H1 (cell line): ENCODE data around the gene IFT20. TPM values are rescaled to one million over a fixed set of nuclear protein-coding genes. Genes with fewer than 3 reads are reported as not detected.
A peak's percentile ranks its signal among the peaks of the same experiment; 100 is the strongest.

Source experiments
- ASH2L ChIP-seq: fragments of 200-600, 300-600 bp; sonication (generic); IDR thresholded peaks from one replicate; pipeline ENCODE4 v1.7.1; 2017; ENCODE audit warnings: low read length
- ATF3 ChIP-seq: IDR thresholded peaks from 2 replicates; pipeline ENCODE4 v1.6.1; 2011; ENCODE audit warnings: low read depth, mild to moderate bottlenecking, low read length; ENCODE audit not compliant: insufficient read depth
- BACH1 ChIP-seq: IDR thresholded peaks from 2 replicates; pipeline ENCODE4 v1.6.1; 2012; ENCODE audit warnings: low read length, improper control_type of control experiment
- BRCA1 ChIP-seq: IDR thresholded peaks from 2 replicates; pipeline ENCODE4 v1.6.1; 2012; ENCODE audit warnings: low read depth, low read length, improper control_type of control experiment
- CBX5 ChIP-seq: fragments of 300-800, 300-1000 bp; sonication (generic); IDR thresholded peaks from 2 replicates; pipeline ENCODE4 v1.7.1; 2016; ENCODE audit warnings: antibody characterized with exemption, low read length, low read depth
- CBX8 ChIP-seq: fragments of 300-800, 300-1000 bp; sonication (generic); IDR thresholded peaks from 2 replicates; pipeline ENCODE4 v1.7.1; 2016; ENCODE audit warnings: low read depth, low read length, borderline replicate concordance
- CREB1 ChIP-seq: IDR thresholded peaks from 2 replicates; pipeline ENCODE4 v1.6.1; 2012; ENCODE audit warnings: inconsistent platforms
- EGR1 ChIP-seq: IDR thresholded peaks from 2 replicates; pipeline ENCODE4 v1.6.1; 2011; ENCODE audit warnings: low read depth, low read length, borderline replicate concordance
- GTF2F1 ChIP-seq: IDR thresholded peaks from 2 replicates; pipeline ENCODE4 v1.6.1; 2012; ENCODE audit warnings: low read depth, low read length, improper control_type of control experiment, borderline replicate concordance
- HDAC2 ChIP-seq, 2 experiments: fragments of 300-600 bp in 1 of 2; sonication (generic) in 1 of 2; IDR thresholded peaks; 2 replicates each; pipeline ENCODE4 v1.6.1; 2011 to 2012; ENCODE audit warnings: low read depth in 2 of 2, low read length in 2 of 2, mild to moderate bottlenecking in 2 of 2, moderate library complexity in 2 of 2, borderline replicate concordance in 1 of 2, inconsistent platforms in 1 of 2
- KDM4A ChIP-seq: IDR thresholded peaks from one replicate; pipeline ENCODE4 v1.7.1; 2012; ENCODE audit warnings: low read depth, mild to moderate bottlenecking, moderate library complexity, low read length, inconsistent platforms; ENCODE audit not compliant: severe bottlenecking
- NANOG ChIP-seq: IDR thresholded peaks from 2 replicates; pipeline ENCODE4 v1.6.1; 2011; ENCODE audit warnings: low read length, low read depth, mild to moderate bottlenecking, inconsistent platforms; ENCODE audit not compliant: insufficient read depth, poor library complexity, severe bottlenecking
- PHF8 ChIP-seq: fragments of 200-600 bp; sonication (generic); conservative IDR thresholded peaks from 2 replicates; pipeline ENCODE4 v1.7.1; 2012; ENCODE audit warnings: low read depth, mild to moderate bottlenecking, inconsistent platforms, low read length, moderate library complexity
- RFX5 ChIP-seq: IDR thresholded peaks from 2 replicates; pipeline ENCODE4 v1.6.1; 2011; ENCODE audit warnings: low read depth, low read length, improper control_type of control experiment, borderline replicate concordance
- SIRT6 ChIP-seq: IDR thresholded peaks from one replicate; pipeline ENCODE4 v1.7.1; 2012; ENCODE audit warnings: low read length, inconsistent platforms
- SIX5 ChIP-seq: IDR thresholded peaks from 2 replicates; pipeline ENCODE4 v1.6.1; 2011; ENCODE audit warnings: mild to moderate bottlenecking, low read depth, low read length
- SP2 ChIP-seq: IDR thresholded peaks from 2 replicates; pipeline ENCODE4 v1.6.1; 2012; ENCODE audit warnings: mild to moderate bottlenecking, low read length, inconsistent platforms
- SUZ12 ChIP-seq: fragments of 200-600 bp; sonication (generic); IDR thresholded peaks from 2 replicates; pipeline ENCODE4 v1.6.1; 2012; ENCODE audit warnings: mild to moderate bottlenecking, inconsistent platforms, low read length, moderate library complexity, mixed read lengths
- TAF1 ChIP-seq: IDR thresholded peaks from 2 replicates; pipeline ENCODE4 v1.6.1; 2011; ENCODE audit warnings: mild to moderate bottlenecking, low read depth, low read length
- USF2 ChIP-seq: IDR thresholded peaks from 2 replicates; pipeline ENCODE4 v1.6.1; 2011; ENCODE audit warnings: low read length, improper control_type of control experiment
- ZNF274 ChIP-seq: IDR thresholded peaks from 2 replicates; pipeline ENCODE4 v1.7.0; 2012; ENCODE audit warnings: low read length, borderline replicate concordance; ENCODE audit errors: extremely low read depth
- polyA plus RNA-seq, 7 experiments: library from polyadenylated mRNA; depleted of rRNA in 3 of 7; stranded (reverse) in 5 of 7; unstranded in 2 of 7; fragments of >200 nt in 5 of 7; fragments of 200-250 nt in 2 of 7; gene quantifications; 1 replicate in 5 of 7; 2 replicates in 1 of 7; 4 replicates in 1 of 7; pipeline versions ENCODE4 v1.2.1 to v1.2.3, GENCODE V29; 2011 to 2013; ENCODE audit warnings: missing spikeins in 2 of 7, mixed read lengths in 2 of 7
- total RNA-seq: library from RNA; stranded (reverse); fragmentation: NEBNext Ultra II Directional; extraction: Animal tissue kit (Norgen Biotek cat#: 25700); gene quantifications from 2 replicates; pipeline ENCODE4 v1.2.1, GENCODE V29; 2021
- TF ChIP-seq, protein P1 (sequence below): IDR thresholded peaks from 2 replicates; pipeline ENCODE4 v1.6.1; 2012; ENCODE audit warnings: inconsistent platforms

IFT20 gene
- total and polyA plus RNA-seq, 2 of the 8 experiments (the other 6 are each of a cell fraction or from before 2014, with no cell fraction given): 9.0 to 21.0 TPM

GRCh38 chr17:28306954-28307401, 28.3 kb downstream of the IFT20 start (continued):
- TF ChIP-seq CBX5: no peak
- no peak for TF ChIP-seq RFX5
- no peak for TF ChIP-seq HDAC2 (IDR thresholded peaks at IDR 0.05; ENCODE audit: borderline replicate concordance in 1 of 2, low read depth in 2 of 2, low read length in 2 of 2)
- TF ChIP-seq BACH1: no peak
- no peak for TF ChIP-seq NANOG
- no peak for TF ChIP-seq BRCA1
- TF ChIP-seq EGR1: no peak
- no peak; the same call in 1 of the 2 replicates for TF ChIP-seq PHF8
- no peak for TF ChIP-seq USF2
- no peak for TF ChIP-seq TAF1
- TF ChIP-seq ATF3: no peak
- no peak for TF ChIP-seq ASH2L
- no peak for TF ChIP-seq SUZ12
- TF ChIP-seq, protein P1, sequence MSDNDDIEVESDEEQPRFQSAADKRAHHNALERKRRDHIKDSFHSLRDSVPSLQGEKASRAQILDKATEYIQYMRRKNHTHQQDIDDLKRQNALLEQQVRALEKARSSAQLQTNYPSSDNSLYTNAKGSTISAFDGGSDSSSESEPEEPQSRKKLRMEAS: peak; percentile 87
- no peak for TF ChIP-seq SIRT6
- TF ChIP-seq KDM4A: peak; percentile 50
- no peak for TF ChIP-seq CREB1
- no peak for TF ChIP-seq ZNF274
- TF ChIP-seq SP2: no peak
- TF ChIP-seq CBX8: no peak
- TF ChIP-seq GTF2F1: no peak
- TF ChIP-seq SIX5: no peak
